ENCODE measurements around the gene CYP3A7.
"Not testable (repeated sequence)": the region's sequence is repeated elsewhere in the genome, so short reads cannot be mapped to it uniquely, and the experiment has no call there.

The CYP3A7 gene

GRCh38 chr7:99665312-99666012 is 69.5 kb downstream of the CYP3A7 start:
- DNase-seq = no peak

- DNase-seq = not testable (repeated sequence)
Measured at GRCh38 chr7:99657879-99658278, 77.1 kb downstream of the CYP3A7 start.

Data from T-helper 9 cell (primary cell).